ENCODE results near the gene SLC25A12.
"Not testable (repeated sequence)": the region's sequence is repeated elsewhere in the genome, so short reads cannot be mapped to it uniquely, and the experiment has no call there.

SLC25A12 gene

GRCh38 chr2:171822525-171823322, 71.3 kb downstream of the SLC25A12 start:
- DNase-seq = no peak

GRCh38 chr2:171819453-171819852, 74.6 kb downstream of the SLC25A12 start:
- DNase-seq = no peak

DNA sequence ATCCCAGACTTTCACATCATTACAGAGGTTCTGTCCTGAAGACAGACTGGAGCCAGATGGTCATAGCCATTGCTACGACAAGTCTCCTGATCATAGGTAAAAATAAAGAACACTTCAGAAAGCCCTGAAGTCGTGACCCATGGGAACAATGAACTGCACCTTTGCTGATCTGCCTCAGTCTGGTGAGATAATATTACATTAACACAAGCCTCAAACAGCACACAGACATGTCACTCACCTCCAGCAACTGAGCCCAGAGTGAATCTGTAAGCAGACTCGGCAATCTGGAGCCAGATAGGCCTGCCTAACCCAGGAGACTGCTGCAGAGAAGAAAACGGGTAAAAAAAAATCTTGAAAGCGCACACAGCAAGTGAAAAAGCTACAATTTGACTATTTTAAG, 79.2 kb downstream of the SLC25A12 start:
- no peak for DNase-seq

- DNase-seq = no peak
These were observed 79.9 kb downstream of the SLC25A12 start for GRCh38 chr2:171814174-171814573.

DNA sequence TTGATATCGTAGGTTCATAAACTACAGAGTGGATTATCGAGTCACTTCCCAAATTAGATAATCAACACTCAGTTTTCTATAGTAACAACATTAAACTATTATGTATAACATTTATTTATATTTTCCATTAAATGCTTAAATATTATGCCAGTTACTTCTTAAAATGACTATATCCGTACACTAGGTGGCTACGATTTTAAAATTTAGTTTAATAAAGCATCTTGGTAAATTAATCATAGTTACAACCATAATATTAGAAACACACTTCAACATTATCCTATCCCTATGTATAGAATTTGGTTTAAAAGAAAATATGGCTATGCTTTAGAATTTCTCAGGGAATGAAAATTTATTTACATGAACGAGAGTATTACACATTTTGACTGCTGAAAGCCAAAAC, 80.3 kb downstream of the SLC25A12 start:
- no peak for DNase-seq

- DNase-seq = no peak
These were observed 80.9 kb downstream of the SLC25A12 start for GRCh38 chr2:171813126-171813525.

DNA sequence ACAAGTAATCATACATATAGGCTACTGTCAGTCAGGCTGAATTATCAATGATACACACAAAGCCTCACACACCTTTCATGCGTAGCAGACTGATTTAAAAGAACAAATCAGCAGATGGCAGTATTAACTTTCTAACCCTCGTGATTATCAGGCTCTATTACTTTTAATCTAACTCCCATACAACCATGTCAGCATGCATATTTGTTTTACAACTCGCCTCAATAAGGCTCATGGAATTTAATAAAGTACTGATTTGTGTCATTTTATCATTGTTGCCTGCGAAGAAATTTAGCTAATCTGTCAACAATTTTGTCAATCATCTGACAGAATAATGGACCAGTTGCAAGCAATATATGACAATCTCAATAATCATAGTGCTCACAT, 82.8 kb downstream of the SLC25A12 start:
- DNase-seq = peak; percentile 56

GRCh38 chr2:171810422-171811244, 83.4 kb downstream of the SLC25A12 start:
- DNase-seq = peak; percentile 15

- not testable (repeated sequence) for DNase-seq
These were observed 85.2 kb downstream of the SLC25A12 start for GRCh38 chr2:171808885-171809284.

GRCh38 chr2:171807831-171808393, 86.1 kb downstream of the SLC25A12 start:
- no peak for DNase-seq

- DNase-seq = no peak
These were observed 86.9 kb downstream of the SLC25A12 start for GRCh38 chr2:171807119-171807518.

- DNase-seq = no peak
These were observed 89.6 kb downstream of the SLC25A12 start for GRCh38 chr2:171804456-171804855.

DNA sequence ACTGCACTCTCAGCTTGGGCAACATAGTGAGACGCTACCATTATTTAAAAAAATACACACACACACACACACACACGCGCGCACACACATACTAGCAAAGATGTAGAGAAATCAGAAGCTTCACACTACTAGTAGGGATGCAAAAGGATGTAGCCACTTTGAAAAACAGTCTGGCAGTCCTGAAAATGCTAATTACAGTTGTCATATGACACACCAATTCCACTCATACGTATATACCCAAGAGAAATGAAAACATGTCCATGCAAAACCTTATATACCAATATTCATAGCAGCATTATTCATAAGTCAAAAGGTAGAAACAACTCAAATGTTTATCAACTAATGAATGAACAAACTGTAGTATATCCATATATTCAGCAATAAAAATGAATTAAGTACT, 90.3 kb downstream of the SLC25A12 start:
- DNase-seq = no peak

GRCh38 chr2:171800639-171801038, 93.4 kb downstream of the SLC25A12 start:
- DNase-seq = no peak

- no peak for DNase-seq
These were observed 95.8 kb downstream of the SLC25A12 start for GRCh38 chr2:171798156-171798820.

DNA sequence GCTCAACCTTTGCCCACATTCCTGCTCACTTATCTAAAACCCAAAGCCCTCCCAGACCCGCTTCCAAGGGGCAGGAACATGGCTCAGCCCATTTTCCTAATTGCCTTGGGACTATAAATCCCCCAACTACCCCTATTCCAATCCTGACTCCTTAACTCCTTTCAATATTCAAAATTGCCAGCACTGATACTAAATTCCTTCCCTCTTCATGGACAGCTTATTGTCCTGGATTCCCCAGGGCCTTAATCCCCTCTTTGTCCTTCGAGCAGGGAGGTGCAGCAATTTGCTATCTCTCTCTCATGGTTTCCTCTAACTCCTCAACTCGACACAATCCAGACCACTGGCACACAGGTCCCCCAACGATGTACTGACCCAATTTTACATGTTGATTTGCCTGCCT, 99.1 kb downstream of the SLC25A12 start:
- no peak for DNase-seq

- no peak for DNase-seq
These were observed 100.1 kb downstream of the SLC25A12 start for GRCh38 chr2:171793691-171794678.

GRCh38 chr2:171792886-171793580, 101.0 kb downstream of the SLC25A12 start:
- no peak for DNase-seq

DNA sequence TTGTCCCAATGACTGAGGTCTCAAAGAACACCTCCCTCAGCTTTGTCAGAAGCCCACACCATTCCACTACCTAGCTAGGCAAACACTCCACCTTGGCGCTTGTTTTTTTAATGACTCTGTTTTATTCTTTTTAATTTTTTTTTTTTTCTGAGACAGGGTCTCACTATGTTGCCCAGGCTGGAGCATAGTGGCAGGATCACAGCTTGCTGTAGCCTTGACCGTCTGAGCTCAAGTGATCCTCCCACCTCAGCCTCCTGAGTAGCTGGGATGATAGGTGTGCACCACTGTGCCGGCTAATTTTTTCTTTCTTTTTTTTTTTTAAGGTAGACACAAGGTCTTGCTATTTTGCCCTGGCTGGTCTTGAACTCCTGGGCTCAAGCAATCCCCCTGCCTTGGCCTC, 101.9 kb downstream of the SLC25A12 start:
- no peak for DNase-seq

- no peak for DNase-seq
These were observed 102.7 kb downstream of the SLC25A12 start for GRCh38 chr2:171791361-171791760.

DNA sequence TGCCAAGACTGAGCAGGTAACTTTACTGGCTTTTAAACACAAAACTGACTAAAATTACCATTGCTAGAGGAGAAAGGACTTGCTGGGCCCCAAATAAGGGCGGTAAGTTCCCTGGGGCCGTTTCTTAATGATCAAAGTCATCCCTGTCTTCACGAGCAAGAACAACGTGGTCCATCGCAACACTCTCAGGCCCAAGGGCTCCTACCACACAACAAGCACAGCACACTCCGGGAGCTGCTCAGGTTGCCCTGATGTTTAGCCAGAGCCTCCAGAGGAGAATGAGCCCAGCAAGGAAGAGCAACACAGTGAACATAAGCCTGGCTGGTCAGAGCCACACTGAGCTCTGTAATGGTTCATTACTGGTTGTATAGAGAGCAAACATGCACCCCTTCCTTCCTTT, 104.1 kb downstream of the SLC25A12 start:
- no peak for DNase-seq
